A673 (cell line): Measurements from ENCODE around the gene IP6K2.

Experiments used
- CTCF ChIP-seq: fragments of 300-800, 200-600 bp; sonication (generic); conservative IDR thresholded peaks from 2 replicates; pipeline ENCODE4 v1.5.1; 2017; ENCODE audit warnings: low read depth, mild to moderate bottlenecking, antibody characterized with exemption, low read length, moderate library complexity, mixed read lengths
- EZH2 ChIP-seq: fragments of 200-600 bp; sonication (generic); IDR thresholded peaks from 2 replicates; pipeline ENCODE4 v1.6.1; 2017; ENCODE audit warnings: borderline replicate concordance, low read depth, mild to moderate bottlenecking, mixed read lengths, antibody characterized with exemption, low read length; ENCODE audit not compliant: poor library complexity, severe bottlenecking

- TF ChIP-seq CTCF, result no peak
- no peak for TF ChIP-seq EZH2
These were observed 18.1 kb downstream of the IP6K2 start for GRCh38 chr3:48698891-48699290.
